ENCODE data around the gene KLHL29. TPM values are rescaled to one million over a fixed set of nuclear protein-coding genes. Genes with fewer than 3 reads are reported as not detected.
A peak's percentile ranks its signal among the peaks of the same experiment; 100 is the strongest.

Gene KLHL29
- total RNA-seq, 4 donors from 2014 or later: 4.8 to 17.0 (median 10.5) TPM

- no peak for DNase-seq
- no peak overlapping the region for H3K4me3 ChIP-seq
- no peak for TF ChIP-seq CTCF (IDR thresholded peaks at IDR 0.05)
- no peak for TF ChIP-seq POLR2A (IDR thresholded peaks at IDR 0.05)
- H3K27ac ChIP-seq: no peak overlapping the region
- no peaks in the 10 kb centered on the region for H3K36me3 ChIP-seq
- H3K9me3 ChIP-seq: no peaks in the 10 kb centered on the region
- H3K27me3 ChIP-seq: no peaks in the 10 kb centered on the region
- no peaks in the 10 kb centered on the region for H3K4me1 ChIP-seq
- intact Hi-C loops (cut with DNase I; ENCODE audit: low total_unique reads): no loop called here
Observed at GRCh38 chr2:23507267-23508065, 122.5 kb downstream of the KLHL29 start.

GRCh38 chr2:23508066-23508390 is 123.0 kb downstream of the KLHL29 start:
- no peak for DNase-seq
- no peaks in the 10 kb centered on the region for H3K27me3 ChIP-seq
- intact Hi-C loops (cut with DNase I; ENCODE audit: low total_unique reads): no loop called here
- TF ChIP-seq CTCF (IDR thresholded peaks at IDR 0.05) (no peak), POLR2A (IDR thresholded peaks at IDR 0.05) (no peak)
- H3K4me1 ChIP-seq: no peaks in the 10 kb centered on the region
- no peak overlapping the region for H3K4me3 ChIP-seq
- no peaks in the 10 kb centered on the region for H3K36me3 ChIP-seq
- no peaks in the 10 kb centered on the region for H3K9me3 ChIP-seq
- H3K27ac ChIP-seq: no peak overlapping the region

- no peaks in the 10 kb centered on the region for H3K4me1 ChIP-seq
- intact Hi-C loops (cut with DNase I; ENCODE audit: low total_unique reads): no loop called here
- H3K27me3 ChIP-seq: no peaks in the 10 kb centered on the region
- H3K4me3 ChIP-seq: no peak overlapping the region
- no peaks in the 10 kb centered on the region for H3K36me3 ChIP-seq
- H3K27ac ChIP-seq: no peak overlapping the region
- no peaks in the 10 kb centered on the region for H3K9me3 ChIP-seq
- TF ChIP-seq CTCF (IDR thresholded peaks at IDR 0.05) (no peak), POLR2A (IDR thresholded peaks at IDR 0.05) (no peak)
- no peak for DNase-seq
Observed at GRCh38 chr2:23509103-23509502, 124.1 kb downstream of the KLHL29 start.

DNA sequence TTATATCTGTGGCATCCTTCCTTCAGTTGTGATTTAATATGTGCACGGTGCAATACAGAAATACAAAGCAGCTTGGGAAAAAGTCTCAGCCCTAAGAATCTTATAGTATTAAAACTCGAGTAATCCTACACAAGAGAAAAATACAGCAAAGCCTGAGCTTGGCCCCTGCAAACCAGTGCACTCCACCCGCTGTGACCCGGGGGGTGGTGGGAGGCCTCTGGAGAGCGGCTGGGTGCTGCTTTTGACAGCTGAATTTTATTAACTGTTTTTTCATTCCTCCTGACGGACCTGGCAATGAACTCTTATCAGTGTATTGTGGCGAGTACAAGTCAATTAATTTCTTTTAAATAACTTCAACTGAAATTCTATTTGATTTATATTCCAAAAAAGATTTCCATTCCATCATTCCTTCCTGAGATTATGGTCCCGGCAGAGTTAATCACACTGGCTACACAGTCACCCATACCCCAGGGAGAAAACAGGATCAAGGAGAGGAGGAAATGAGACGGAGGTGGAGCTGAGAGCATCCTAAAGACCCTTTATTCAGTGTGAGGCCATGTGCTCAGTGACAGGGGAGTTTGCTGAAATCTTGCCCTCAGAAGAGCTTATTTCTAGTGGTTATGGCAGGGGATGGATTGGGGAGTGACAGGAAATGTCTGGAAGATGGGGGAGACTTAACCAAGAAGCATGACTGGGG is 124.8 kb downstream of the KLHL29 start:
- intact Hi-C loops (cut with DNase I; ENCODE audit: low total_unique reads): no loop called here
- no peak overlapping the region for H3K4me3 ChIP-seq
- no peaks in the 10 kb centered on the region for H3K9me3 ChIP-seq
- no peaks in the 10 kb centered on the region for H3K36me3 ChIP-seq
- H3K27ac ChIP-seq: peak overlapping the region in 1 of 2 donors; percentile 19
- no peaks in the 10 kb centered on the region for H3K4me1 ChIP-seq
- no peak for TF ChIP-seq CTCF (IDR thresholded peaks at IDR 0.05)
- TF ChIP-seq POLR2A (IDR thresholded peaks at IDR 0.05): no peak
- H3K27me3 ChIP-seq: no peaks in the 10 kb centered on the region
- no peak for DNase-seq

DNA sequence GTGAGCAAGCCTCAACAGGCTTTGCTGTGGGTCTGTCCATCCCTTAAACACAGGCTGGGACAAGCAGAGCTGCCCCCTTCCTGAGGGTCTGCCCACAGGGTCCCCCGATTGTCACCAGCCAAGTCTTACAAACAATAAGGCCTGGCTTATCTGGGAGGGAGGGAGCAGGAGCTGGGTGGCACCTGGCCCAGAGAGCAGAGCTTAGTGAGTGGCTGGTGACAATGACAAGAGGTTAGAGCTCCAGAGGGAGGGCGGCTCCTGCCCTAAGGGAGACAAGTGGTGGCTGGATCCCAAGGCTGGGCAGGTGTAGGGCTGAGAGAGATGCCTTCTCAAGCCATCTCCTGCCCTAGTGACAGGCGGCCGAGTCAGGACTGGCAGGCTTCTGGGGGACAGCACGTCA is 125.5 kb downstream of the KLHL29 start:
- Histone ChIP-seq H3K4me3 (no peak overlapping the region), H3K27me3 (no peaks in the 10 kb centered on the region), H3K9me3 (no peaks in the 10 kb centered on the region), H3K27ac (peak overlapping the region in 1 of 2 donors; percentile 19), H3K36me3 (no peaks in the 10 kb centered on the region), H3K4me1 (no peaks in the 10 kb centered on the region)
- TF ChIP-seq CTCF (IDR thresholded peaks at IDR 0.05): no peak
- no peak for TF ChIP-seq POLR2A (IDR thresholded peaks at IDR 0.05)
- intact Hi-C loops (cut with DNase I; ENCODE audit: low total_unique reads): no loop called here
- DNase-seq: no peak
